HG02943 (cell line): ENCODE results near the gene PPP2R2B.
A peak's percentile ranks its signal among the peaks of the same experiment; 100 is the strongest.

Experiments
- ATAC-seq: cut with Tn5 transposase; IDR thresholded peaks from one replicate; pipeline ENCODE4 v1.9.1; 2021; ENCODE audit warnings: mild to moderate bottlenecking, low read depth, moderate library complexity; ENCODE audit not compliant: unreplicated experiment

The PPP2R2B gene

DNA sequence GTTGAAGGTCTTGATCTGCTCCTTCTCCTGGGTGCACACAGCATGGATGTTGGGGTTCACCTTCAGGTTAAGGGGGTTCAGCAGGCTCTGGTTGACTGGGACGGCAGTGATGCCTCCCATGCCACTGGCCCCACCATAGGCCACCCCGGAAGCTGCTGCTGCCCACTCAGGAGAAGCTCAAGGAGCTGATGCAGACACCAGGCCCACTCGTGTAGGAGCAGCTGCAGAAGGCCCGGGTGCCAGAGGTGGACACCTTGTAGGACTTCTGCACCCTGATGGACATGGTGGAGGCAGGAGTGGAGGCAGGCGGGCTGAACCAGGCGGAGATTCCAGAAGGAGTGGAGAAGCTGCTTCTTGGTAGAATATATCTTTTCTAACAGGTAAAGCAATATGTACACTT, 171.2 kb downstream of the PPP2R2B start:
- no peak for ATAC-seq

GRCh38 chr5:146706321-146706972, 172.1 kb downstream of the PPP2R2B start:
- ATAC-seq: no peak

DNA sequence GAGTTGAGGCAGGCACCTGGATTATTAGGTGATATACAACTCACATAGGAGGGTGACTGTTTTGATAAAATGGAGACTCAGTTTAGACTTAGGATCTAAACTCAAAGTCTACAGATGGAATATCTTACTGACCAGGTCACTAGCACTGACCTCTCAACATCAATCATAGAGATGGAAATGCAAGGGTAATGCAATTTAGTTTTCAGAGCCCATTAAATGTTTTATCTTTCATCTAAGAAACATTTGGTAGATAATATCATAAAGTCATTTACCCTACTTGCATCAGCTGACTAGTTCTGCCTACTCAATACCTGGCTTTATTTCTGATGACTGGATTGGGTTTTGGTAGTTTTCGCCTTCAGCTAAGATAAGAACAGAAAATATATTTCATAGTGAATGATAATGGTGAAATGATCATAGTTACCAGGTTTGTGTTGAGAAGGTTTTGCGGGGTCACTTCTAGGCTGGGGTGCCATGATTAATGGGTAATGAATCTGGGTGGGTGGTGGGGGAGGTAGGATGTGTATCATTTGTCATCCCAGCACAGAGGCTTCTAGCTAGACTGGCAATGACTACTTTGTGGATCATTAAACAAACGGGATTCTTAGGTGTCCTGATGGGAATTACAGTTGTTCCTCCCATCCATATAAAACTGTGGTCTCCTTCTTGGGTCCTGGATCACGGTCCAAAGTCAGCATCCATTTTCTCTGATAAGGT, 173.4 kb downstream of the PPP2R2B start:
- ATAC-seq: no peak

GRCh38 chr5:146703899-146704298, 174.7 kb downstream of the PPP2R2B start:
- ATAC-seq: no peak

DNA sequence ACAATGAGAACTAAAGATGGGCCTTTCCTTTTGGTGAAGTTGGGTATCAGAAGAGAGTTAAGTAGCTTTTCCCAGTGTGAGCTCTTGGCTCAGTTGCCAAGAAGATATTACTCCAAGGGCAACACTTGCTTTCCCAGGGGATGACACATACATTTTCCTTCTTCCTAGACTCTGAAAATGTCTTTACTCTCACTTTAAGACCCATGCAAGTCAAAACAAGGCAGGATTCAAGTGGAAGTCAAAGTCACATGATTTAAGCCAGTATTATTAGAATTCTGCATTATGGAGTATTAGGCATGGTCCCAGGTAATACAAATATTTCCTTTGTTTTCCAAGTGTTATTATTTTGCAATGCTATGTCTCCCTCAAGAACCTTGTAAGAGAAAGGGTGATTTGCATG, 175.1 kb downstream of the PPP2R2B start:
- no peak for ATAC-seq

DNA sequence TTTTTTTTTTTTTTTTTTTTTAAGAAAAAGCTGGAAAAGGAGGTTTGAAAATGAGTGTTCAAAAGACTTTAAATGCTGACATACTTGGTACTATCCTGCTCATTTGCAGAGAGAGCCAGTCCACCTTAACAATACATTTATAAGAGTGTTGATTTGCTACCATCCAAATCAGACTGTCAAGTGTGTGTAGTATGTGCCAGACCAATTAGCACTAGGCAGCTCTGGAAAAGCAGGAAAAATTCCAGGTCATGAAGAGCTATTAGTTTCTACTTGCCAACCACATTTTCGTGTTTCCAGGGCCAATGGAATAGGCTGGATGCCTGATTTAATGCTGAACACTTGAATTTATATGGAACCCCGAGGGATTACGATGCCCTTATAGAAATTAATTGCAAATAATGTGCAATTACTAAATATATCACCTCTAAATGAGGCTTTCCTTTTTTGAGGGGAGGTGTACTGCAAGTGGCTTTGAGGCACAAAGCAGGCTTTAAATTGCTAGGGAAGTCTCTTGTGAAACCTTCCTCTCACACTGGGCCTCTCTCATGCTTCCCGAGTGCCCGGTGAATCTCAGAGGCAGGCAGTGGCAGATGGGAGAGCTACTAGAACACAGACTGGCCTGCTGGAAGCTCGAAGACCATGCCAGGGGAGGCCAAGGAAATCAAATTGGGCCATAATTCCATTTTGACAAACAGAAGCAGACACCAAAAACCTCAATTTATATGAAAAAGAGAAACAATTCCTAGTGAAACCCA, 178.7 kb downstream of the PPP2R2B start:
- ATAC-seq: no peak

DNA sequence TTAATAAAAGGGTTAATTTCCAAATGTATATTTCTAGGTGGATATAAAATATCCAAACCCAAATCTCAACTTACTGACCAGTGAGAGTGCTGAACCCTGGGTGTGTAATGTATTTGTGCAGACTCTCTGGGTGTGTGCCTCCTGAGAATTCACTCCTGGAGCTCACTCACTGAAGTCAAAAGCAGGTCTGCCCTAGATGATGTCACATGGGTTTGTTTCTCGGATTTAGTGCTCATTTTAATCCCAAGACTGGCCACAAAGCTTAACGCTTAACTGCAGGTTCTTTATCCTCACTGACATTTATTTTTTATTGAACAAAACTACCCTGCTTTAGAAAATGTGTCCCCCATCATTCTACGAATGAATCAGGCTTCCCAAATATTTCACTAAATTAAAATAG, 179.4 kb downstream of the PPP2R2B start:
- ATAC-seq: no peak

GRCh38 chr5:146698651-146699050, 179.9 kb downstream of the PPP2R2B start:
- ATAC-seq: no peak

GRCh38 chr5:146697211-146697610, 181.3 kb downstream of the PPP2R2B start:
- ATAC-seq: no peak

GRCh38 chr5:146695646-146696045, 182.9 kb downstream of the PPP2R2B start:
- no peak for ATAC-seq

- ATAC-seq: no peak
Observed at GRCh38 chr5:146690880-146691355, 187.6 kb downstream of the PPP2R2B start.

- ATAC-seq: no peak
Observed at GRCh38 chr5:146687630-146688029, 190.9 kb downstream of the PPP2R2B start.

GRCh38 chr5:146683861-146684260, 194.7 kb downstream of the PPP2R2B start:
- no peak for ATAC-seq

DNA sequence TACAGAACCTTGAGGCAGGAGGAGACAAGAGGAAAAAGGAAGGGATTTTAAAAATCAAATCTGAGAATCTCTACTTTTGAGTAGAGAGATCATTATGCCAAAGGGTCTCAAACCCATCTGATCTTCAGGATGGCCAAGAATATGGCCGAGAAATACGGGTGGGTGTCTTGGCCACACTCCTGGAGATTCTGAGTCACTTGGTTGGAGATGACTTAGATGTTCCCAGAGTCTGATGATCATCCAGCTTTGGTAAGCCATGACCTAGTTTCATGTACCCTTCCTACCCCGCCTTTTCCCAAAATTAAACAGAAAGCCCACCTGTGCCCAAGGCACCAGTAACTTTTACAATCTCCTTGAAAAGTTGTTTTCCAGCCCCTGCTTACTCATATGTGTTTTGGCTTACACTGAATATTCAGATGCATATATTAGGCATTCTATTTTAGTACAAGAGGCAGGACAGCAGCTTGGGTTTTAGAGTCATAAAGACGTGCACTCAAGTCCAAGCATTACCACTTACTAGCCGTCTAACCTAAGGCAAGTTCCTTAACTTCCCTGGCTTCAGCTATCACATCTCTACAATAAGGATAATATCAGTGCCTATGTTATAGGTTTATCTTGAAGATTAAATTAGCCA, 195.5 kb downstream of the PPP2R2B start:
- no peak for ATAC-seq

DNA sequence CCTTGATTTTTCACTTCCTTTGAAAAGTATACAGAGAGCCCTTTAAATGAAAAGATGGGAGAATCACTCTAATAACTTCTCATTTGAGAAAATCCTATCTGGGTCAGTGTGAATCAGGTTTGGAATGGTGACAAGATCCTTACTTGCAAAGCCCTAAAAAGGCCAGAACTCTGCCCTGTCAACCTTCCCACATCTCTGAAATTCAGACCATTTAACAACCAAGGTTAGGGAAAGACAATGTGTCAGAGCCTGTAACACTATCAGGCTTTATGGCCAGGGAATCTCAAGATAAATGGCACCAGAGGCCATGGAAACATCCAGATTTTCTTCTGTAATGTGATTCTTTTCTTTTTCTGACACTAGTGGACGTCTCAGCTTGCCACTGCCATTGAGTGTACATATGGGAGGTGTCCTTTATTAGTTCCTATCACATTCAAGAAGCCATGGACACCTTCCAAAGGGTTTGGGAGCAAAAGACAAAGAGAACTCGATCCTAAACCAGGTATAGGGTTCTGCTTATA, 196.9 kb downstream of the PPP2R2B start:
- ATAC-seq: no peak

GRCh38 chr5:146680846-146681584, 197.5 kb downstream of the PPP2R2B start:
- ATAC-seq: no peak

DNA sequence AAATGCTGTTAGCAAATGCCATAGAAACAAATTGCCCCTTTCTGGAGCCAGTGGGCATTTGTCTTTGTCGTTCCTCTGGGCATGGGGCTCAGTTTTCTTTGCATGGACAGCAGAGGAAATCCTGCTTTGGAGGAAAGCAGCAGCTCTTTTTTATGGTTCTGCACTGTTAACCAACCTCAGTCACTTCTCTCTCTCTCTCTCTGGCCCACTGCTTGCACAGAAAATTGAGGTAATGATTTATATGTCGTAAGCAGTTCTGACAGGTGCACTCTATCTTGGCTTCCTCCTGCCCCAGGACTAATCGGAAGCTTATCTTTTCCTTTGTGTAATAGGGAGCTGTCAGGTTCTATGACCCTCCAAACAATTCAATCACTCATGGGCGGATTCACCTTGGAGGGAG, 202.9 kb downstream of the PPP2R2B start:
- peak; percentile 64 for ATAC-seq

GRCh38 chr5:146672866-146673265, 205.7 kb downstream of the PPP2R2B start:
- ATAC-seq: no peak

DNA sequence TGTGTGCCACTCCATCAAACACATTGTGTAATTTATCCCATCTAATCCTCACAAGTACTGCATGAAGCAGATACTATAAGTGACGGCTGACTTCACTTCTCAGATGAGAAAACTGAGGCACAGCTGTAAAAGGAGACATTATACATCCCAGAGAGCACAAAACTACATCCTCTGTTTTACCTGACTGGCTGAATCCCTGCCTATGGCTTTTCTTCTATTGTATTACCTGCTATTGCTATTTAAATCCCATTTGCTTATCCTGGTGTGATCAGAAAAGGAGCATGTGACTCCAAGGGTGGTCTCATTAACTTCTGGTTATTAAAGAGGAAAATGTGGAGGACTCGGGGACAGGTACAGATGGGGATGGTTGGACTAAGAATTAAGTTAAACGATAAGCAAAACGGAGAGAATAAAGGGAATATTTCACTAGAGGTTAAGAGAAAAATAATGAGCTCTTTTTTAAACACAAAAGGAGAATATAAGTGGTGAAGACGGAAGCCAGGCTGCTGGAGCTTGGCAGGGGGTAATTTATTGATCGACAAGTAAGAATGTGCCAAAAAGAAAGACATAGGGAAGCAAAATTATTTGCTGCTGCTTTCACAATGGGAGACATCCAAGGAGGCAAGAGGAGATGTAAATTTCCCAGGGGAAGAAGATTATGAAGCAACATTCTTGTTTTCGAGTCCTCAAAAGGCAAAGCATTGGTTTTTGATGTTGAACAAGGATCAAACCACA, 206.8 kb downstream of the PPP2R2B start:
- no peak for ATAC-seq
